Esophagus squamous epithelium (tissue), 4 donors: ENCODE data around the gene NKD2.

Experiments used
- POLR2A ChIP-seq, 4 donors: fragments of 450-650 bp; IDR thresholded peaks; one replicate each; pipeline ENCODE4 v1.6.1; 2017; ENCODE audit warnings: antibody characterized with exemption in 4 of 4, mild to moderate bottlenecking in 4 of 4, moderate library complexity in 3 of 4
- TF ChIP-seq, protein P1 (sequence below), 6 experiments: fragments of 450-650 bp in 4 of 6; fragments of 200-600 bp in 2 of 6; sonication (generic) in 2 of 6; IDR thresholded peaks; one replicate each; pipeline ENCODE4 v1.5.1; 2016 to 2019; ENCODE audit warnings: antibody characterized with exemption in 6 of 6, mild to moderate bottlenecking in 4 of 6, moderate library complexity in 4 of 6

DNA sequence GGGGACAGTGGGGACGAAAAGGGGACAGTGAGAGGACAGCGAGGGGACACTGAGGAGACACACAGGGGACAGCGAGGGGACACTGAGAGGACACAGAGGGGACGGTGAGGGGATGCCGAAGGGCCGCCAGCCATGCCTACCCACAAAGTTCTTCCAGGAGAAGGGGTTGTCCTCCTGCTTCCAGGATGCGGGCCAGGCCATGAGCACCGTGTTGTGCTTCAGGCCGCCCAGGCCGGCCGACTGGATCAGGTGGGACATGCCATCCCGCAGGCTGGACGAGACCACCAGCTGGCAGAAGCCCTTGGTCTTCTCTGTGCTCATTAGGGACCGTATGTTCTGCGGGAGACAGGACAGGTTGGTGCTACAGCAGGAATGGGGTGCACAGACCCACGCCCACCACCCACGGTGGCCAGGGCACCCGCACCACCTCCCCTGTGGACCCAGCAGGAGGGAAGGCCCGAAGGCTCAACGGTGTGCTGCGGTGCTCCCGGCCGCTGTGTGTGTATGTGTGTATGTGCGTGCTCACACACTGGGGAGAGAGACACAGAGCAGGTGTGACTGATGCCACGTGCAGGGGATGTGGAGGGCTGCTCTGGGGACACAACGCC lies 56.6 kb downstream of the NKD2 start:
- TF ChIP-seq, protein P1, sequence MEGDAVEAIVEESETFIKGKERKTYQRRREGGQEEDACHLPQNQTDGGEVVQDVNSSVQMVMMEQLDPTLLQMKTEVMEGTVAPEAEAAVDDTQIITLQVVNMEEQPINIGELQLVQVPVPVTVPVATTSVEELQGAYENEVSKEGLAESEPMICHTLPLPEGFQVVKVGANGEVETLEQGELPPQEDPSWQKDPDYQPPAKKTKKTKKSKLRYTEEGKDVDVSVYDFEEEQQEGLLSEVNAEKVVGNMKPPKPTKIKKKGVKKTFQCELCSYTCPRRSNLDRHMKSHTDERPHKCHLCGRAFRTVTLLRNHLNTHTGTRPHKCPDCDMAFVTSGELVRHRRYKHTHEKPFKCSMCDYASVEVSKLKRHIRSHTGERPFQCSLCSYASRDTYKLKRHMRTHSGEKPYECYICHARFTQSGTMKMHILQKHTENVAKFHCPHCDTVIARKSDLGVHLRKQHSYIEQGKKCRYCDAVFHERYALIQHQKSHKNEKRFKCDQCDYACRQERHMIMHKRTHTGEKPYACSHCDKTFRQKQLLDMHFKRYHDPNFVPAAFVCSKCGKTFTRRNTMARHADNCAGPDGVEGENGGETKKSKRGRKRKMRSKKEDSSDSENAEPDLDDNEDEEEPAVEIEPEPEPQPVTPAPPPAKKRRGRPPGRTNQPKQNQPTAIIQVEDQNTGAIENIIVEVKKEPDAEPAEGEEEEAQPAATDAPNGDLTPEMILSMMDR (IDR thresholded peaks at IDR 0.05): no peak
- no peak for TF ChIP-seq POLR2A (IDR thresholded peaks at IDR 0.05)
